K562 (cell line): ENCODE data around the gene FNDC11. TPM values are rescaled to one million over a fixed set of nuclear protein-coding genes. Genes with fewer than 3 reads are reported as not detected.

Source experiments
- ATAC-seq: fragments of 200-7000 bp; cut with Tn5 transposase; 3 replicates; pipeline ENCODE4 v1.9.1; 2020; ENCODE audit warnings: moderate library complexity
- BruUV-seq: library from RNA; stranded (reverse); fragments of 400-500 nt; replicated peaks from 2 replicates; lab custom pipeline; 2021; lab: Mats Ljungman, UMichigan
- CTCF ChIA-PET: fragments of 300-600 bp; formaldehyde crosslinking; extraction: SDS; loops from one replicate; lab custom pipeline; 2021; ENCODE audit warnings: low intra/inter-chr PET ratio; lab: Yijun Ruan, JAX
- POLR2A ChIA-PET: fragments of 300-600, 350-650 bp; sonication (Branson Sonifier 250); formaldehyde crosslinking; extraction: SDS; loops from one replicate; lab custom pipeline; 2021; ENCODE audit warnings: antibody characterized with exemption, inconsistent platforms; lab: Yijun Ruan, JAX
- DNase-seq, 4 experiments: peaks; one replicate each; pipeline versions ENCODE4 v3.0.0 to v3.0.0-alpha.2; 2011 to 2018; ENCODE audit warnings: low spot score in 3 of 4, mixed read lengths in 3 of 4; ENCODE audit errors: extremely low read depth in 1 of 4
- FAIRE-seq: peaks from 2 replicates; lab custom pipeline; 2011; peaks lifted over from hg19 to GRCh38; lab: Jason Lieb, UNC
- H2AFZ ChIP-seq: 2 replicates; pipeline ENCODE4 v1.6.0; 2011; ENCODE audit warnings: low read depth, low read length, control low read depth, inconsistent platforms
- H3K27ac ChIP-seq: fragments of 200-600 bp; 3 replicates; pipeline ENCODE4 v1.8.0; 2011; ENCODE audit warnings: low read depth, mild to moderate bottlenecking, control low read depth, inconsistent platforms, low read length, moderate library complexity, mixed read lengths; ENCODE audit errors: extremely low read depth
- H3K27me3 ChIP-seq, 2 experiments: fragments of 300-600 bp in 1 of 2; 2 replicates in 1 of 2; 3 replicates in 1 of 2; pipeline versions ENCODE4 v1.6.0 to v1.8.0; 2011; ENCODE audit warnings: inconsistent platforms in 2 of 2, low read length in 2 of 2, mild to moderate bottlenecking in 1 of 2, mixed read lengths in 1 of 2, moderate library complexity in 1 of 2; ENCODE audit not compliant: control insufficient read depth in 2 of 2, insufficient read depth in 2 of 2
- H3K36me3 ChIP-seq: fragments of 300-600 bp; 3 replicates; pipeline ENCODE4 v1.8.0; 2011; ENCODE audit warnings: mild to moderate bottlenecking, low read length, inconsistent platforms; ENCODE audit not compliant: control insufficient read depth, insufficient read depth
- H3K4me1 ChIP-seq, 2 experiments: fragments of 200-600 bp in 1 of 2; replicated peaks in 1 of 2; 2 replicates in 1 of 2; 3 replicates in 1 of 2; pipeline versions ENCODE4 v1.5.1 to v1.8.0; 2011; ENCODE audit warnings: inconsistent platforms in 2 of 2, low read length in 2 of 2, mild to moderate bottlenecking in 1 of 2, mixed read lengths in 1 of 2, moderate library complexity in 1 of 2; ENCODE audit not compliant: control insufficient read depth in 2 of 2, insufficient read depth in 2 of 2
- H3K4me2 ChIP-seq: 2 replicates; pipeline ENCODE4 v1.6.1; 2011; ENCODE audit warnings: low read length, control low read depth, inconsistent platforms, mixed read lengths; ENCODE audit not compliant: insufficient read depth
- H3K4me3 ChIP-seq: fragments of 200-600 bp; sonication (generic), shearing (Covaris generic); 2 replicates; pipeline ENCODE4 v1.5.1; 2016; ENCODE audit warnings: control low read depth, inconsistent platforms
- H3K79me2 ChIP-seq: fragments of 200-600 bp; 3 replicates; pipeline ENCODE4 v1.8.0; 2011; ENCODE audit warnings: low read length, inconsistent platforms; ENCODE audit not compliant: control insufficient read depth, insufficient read depth
- H3K9ac ChIP-seq, 2 experiments: 2 replicates each; pipeline versions ENCODE4 v1.6.0 to v1.6.1; 2011; ENCODE audit warnings: low read depth in 2 of 2, low read length in 2 of 2, control low read depth in 1 of 2, inconsistent platforms in 1 of 2, mild to moderate bottlenecking in 1 of 2, mixed read lengths in 1 of 2; ENCODE audit not compliant: insufficient read depth in 1 of 2
- H3K9me1 ChIP-seq: one replicate; pipeline ENCODE4 v1.6.0; 2011; ENCODE audit warnings: inconsistent platforms, mild to moderate bottlenecking, low read length, moderate library complexity; ENCODE audit not compliant: control insufficient read depth, insufficient read depth
- H3K9me3 ChIP-seq: replicated peaks from 2 replicates; pipeline ENCODE4 v1.5.1; 2011; ENCODE audit warnings: low read depth, low read length, inconsistent platforms; ENCODE audit not compliant: control insufficient read depth, insufficient read depth
- H4K20me1 ChIP-seq: replicated peaks from 2 replicates; pipeline ENCODE4 v1.6.1; 2011; ENCODE audit warnings: low read length, inconsistent platforms, mixed read lengths; ENCODE audit not compliant: control insufficient read depth, insufficient read depth
- EP400 ChIP-seq: fragments of 450-650 bp; IDR thresholded peaks from 2 replicates; pipeline ENCODE4 v1.6.1; 2017; ENCODE audit warnings: antibody characterized with exemption, mild to moderate bottlenecking, moderate library complexity
- HDAC8 ChIP-seq: fragments of 450-650 bp; IDR thresholded peaks from 2 replicates; pipeline ENCODE4 v1.6.1; 2016; ENCODE audit warnings: mild to moderate bottlenecking, missing genetic modification characterization, moderate library complexity, missing compliant biosample characterization
- HNRNPH1 ChIP-seq: fragments of 200-400 bp; formaldehyde crosslinking; optimal IDR thresholded peaks from 2 replicates; pipeline ENCODE3; 2017; ENCODE audit warnings: low read depth, mild to moderate bottlenecking, low read length, moderate library complexity
- MYC ChIP-seq, 2 experiments: fragments of 250-450 bp in 1 of 2; sonication (Bioruptor Pico) in 1 of 2; IDR thresholded peaks; 2 replicates each; pipeline versions ENCODE4 v1.5.1 to v1.6.1; 2012 to 2021; ENCODE audit warnings: low read depth in 2 of 2, borderline replicate concordance in 1 of 2, improper control_type of control experiment in 1 of 2, low read length in 1 of 2, mild to moderate bottlenecking in 1 of 2, moderate library complexity in 1 of 2
- POLR2G ChIP-seq: fragments of 200-400 bp; formaldehyde crosslinking; IDR thresholded peaks from 2 replicates; pipeline ENCODE4 v1.6.1; 2017; ENCODE audit warnings: low read depth, mild to moderate bottlenecking, antibody characterized with exemption, low read length, moderate library complexity
- RBM34 ChIP-seq: fragments of 200-400 bp; formaldehyde crosslinking; IDR thresholded peaks from 2 replicates; pipeline ENCODE4 v1.6.1; 2018; ENCODE audit warnings: low read length, borderline replicate concordance; ENCODE audit not compliant: insufficient read depth
- ZNF124 ChIP-seq: sonication (generic); formaldehyde crosslinking; IDR thresholded peaks from 2 replicates; pipeline ENCODE4 v1.8.1; 2022; ENCODE audit warnings: missing genetic modification reagents
- ZNF431 ChIP-seq: sonication (generic); formaldehyde crosslinking; IDR thresholded peaks from 2 replicates; pipeline ENCODE4 v1.8.0; 2022; ENCODE audit warnings: mild to moderate bottlenecking, missing genetic modification reagents
- WGBS: fragments of 100-300 bp; shearing (Covaris generic); methylation state at CpG from one replicate; pipeline ENCODE4 v1.1.6; 2016; ENCODE audit warnings: low coverage, mixed read lengths; ENCODE audit not compliant: insufficient coverage; ENCODE audit errors: missing lambda C conversion rate; 5-methylcytosine and 5-hydroxymethylcytosine counted together
- in situ Hi-C: fragments of 300-500 bp; cut with MboI; formaldehyde crosslinking; loops from 4 replicates; pipeline ENCODE4 v1.15.0; 2018; ENCODE audit warnings: inconsistent platforms, mixed read lengths
- intact Hi-C: fragments of 100-400 bp; cut with micrococcal nuclease; formaldehyde crosslinking; loops from 2 replicates; pipeline ENCODE4 v1.14.2; 2022
- polyA plus RNA-seq, 8 experiments: library from polyadenylated mRNA; depleted of rRNA in 4 of 8; stranded (reverse) in 5 of 8; unstranded in 3 of 8; fragments of >200 nt; fragmentation: Nextera tagmentation in 2 of 8; fragmentation: Illumina TruSeq in 1 of 8; extraction: Ambion mirVana in 2 of 8; extraction: Trizol in 1 of 8; gene quantifications; 2 replicates each; pipeline versions ENCODE4 v1.2.1 to v1.2.3, GENCODE V29; 2011 to 2014; ENCODE audit warnings: inconsistent platforms in 1 of 8, missing spikeins in 1 of 8
- total RNA-seq, 7 experiments: library from RNA; depleted of rRNA in 6 of 7; stranded (reverse); fragments of >200 nt in 6 of 7; fragmentation: Illumina TruSeq in 2 of 7; extraction: Trizol in 2 of 7; gene quantifications; 2 replicates each; pipeline versions ENCODE4 v1.2.1 to v1.2.3, GENCODE V29; 2011 to 2021; ENCODE audit warnings: low replicate concordance in 1 of 7
- TF ChIP-seq, protein P1 (sequence below): sonication (generic); formaldehyde crosslinking; IDR thresholded peaks from 2 replicates; pipeline ENCODE4 v1.8.1; 2023; ENCODE audit warnings: mild to moderate bottlenecking, missing genetic modification reagents

FNDC11 gene
- total and polyA plus RNA-seq, 9 of the 15 experiments (the other 6 are each of a cell fraction or from before 2014, with no cell fraction given): 0.08 to 2.3 (median 0.64) TPM; not detected in 2

- Histone ChIP-seq H2AFZ (no peak overlapping the region), H3K4me3 (no peak overlapping the region), H3K4me2 (no peak overlapping the region), H3K27ac (no peak overlapping the region), H3K27me3 (no peaks in the 10 kb centered on the region), H4K20me1 (no peaks in the 10 kb centered on the region), H3K36me3 (peaks cover 47% of the 10 kb centered on the region; the same call in 2 of the 3 replicates), H3K9me3 (no peaks in the 10 kb centered on the region), H3K79me2 (no peaks in the 10 kb centered on the region), H3K4me1 (peaks cover 0 to 10% of the 10 kb centered on the region in 2 experiments; a peak in 2 of 5 replicates), H3K9me1 (peaks cover 9% of the 10 kb centered on the region), H3K9ac (peak overlapping the region in 1 of 2 experiments; percentile 54; a peak in 1 of 4 replicates)
- in situ Hi-C loops (no loop called here), intact Hi-C loops (no loop called here)
- BruUV-seq: no TSS peak
- no peak for DNase-seq
- no peak for ATAC-seq
- POLR2A ChIA-PET: interaction anchor here (0.8 to 1.5 kb wide), 5 partner anchors 10 to 28 kb away, joined by 3 to 4 read pairs (median 3); partner anchors contain the start of gene GMEB2
- TF ChIP-seq HDAC8 (tag): no peak
- 0 out of 2 replicates have a peak, but pooled peaks have one; percentile 47 for TF ChIP-seq POLR2G
- TF ChIP-seq RBM34: no peak
- TF ChIP-seq HNRNPH1: no peak
- TF ChIP-seq ZNF124 (CRISPR knock-in tag): no peak
- TF ChIP-seq EP400: no peak
- TF ChIP-seq ZNF431 (CRISPR knock-in tag): no peak
- TF ChIP-seq, protein P1, sequence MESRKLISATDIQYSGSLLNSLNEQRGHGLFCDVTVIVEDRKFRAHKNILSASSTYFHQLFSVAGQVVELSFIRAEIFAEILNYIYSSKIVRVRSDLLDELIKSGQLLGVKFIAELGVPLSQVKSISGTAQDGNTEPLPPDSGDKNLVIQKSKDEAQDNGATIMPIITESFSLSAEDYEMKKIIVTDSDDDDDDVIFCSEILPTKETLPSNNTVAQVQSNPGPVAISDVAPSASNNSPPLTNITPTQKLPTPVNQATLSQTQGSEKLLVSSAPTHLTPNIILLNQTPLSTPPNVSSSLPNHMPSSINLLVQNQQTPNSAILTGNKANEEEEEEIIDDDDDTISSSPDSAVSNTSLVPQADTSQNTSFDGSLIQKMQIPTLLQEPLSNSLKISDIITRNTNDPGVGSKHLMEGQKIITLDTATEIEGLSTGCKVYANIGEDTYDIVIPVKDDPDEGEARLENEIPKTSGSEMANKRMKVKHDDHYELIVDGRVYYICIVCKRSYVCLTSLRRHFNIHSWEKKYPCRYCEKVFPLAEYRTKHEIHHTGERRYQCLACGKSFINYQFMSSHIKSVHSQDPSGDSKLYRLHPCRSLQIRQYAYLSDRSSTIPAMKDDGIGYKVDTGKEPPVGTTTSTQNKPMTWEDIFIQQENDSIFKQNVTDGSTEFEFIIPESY (CRISPR knock-in tag): 0 out of 2 replicates have a peak, but pooled peaks have one; percentile 17
- no peak for TF ChIP-seq MYC (IDR thresholded peaks at IDR 0.05; ENCODE audit: low read depth, low read length)
- TF ChIP-seq MYC (CRISPR knock-in tag; IDR thresholded peaks at IDR 0.05; ENCODE audit: borderline replicate concordance, low read depth): no peak
- no peak for FAIRE-seq
- CTCF ChIA-PET: no interaction called here
- WGBS: 76% methylated on average over 27 of the region's 33 CpGs
Observed at GRCh38 chr20:63598479-63599395, 44.8 kb downstream of the FNDC11 start.
